Measurements from ENCODE around the gene GALNT12. TPM values are rescaled to one million over a fixed set of nuclear protein-coding genes. Genes with fewer than 3 reads are reported as not detected.

GALNT12 gene
- total RNA-seq, 2 donors from 2014 or later: 69.6 to 145 TPM

- intact Hi-C loops (cut with DNase I): no loop called here
- no peak overlapping the region for H3K9ac ChIP-seq (ENCODE audit: low read depth in 2 of 2, low read length in 2 of 2)
Measured at GRCh38 chr9:98811051-98811650, 3.7 kb downstream of the GALNT12 start.

GRCh38 chr9:98815391-98815951 is 8.0 kb downstream of the GALNT12 start:
- H3K4me3 ChIP-seq: no peak overlapping the region
- no peaks in the 10 kb centered on the region for H3K9me3 ChIP-seq
- H3K4me1 ChIP-seq: no peaks in the 10 kb centered on the region
- no peak overlapping the region for H3K27ac ChIP-seq
- H3K9ac ChIP-seq (ENCODE audit: low read depth in 2 of 2, low read length in 2 of 2): no peak overlapping the region
- intact Hi-C loops (cut with DNase I): no loop called here
- no peaks in the 10 kb centered on the region for H3K27me3 ChIP-seq
- DNase-seq: no peak
- no peaks in the 10 kb centered on the region for H3K36me3 ChIP-seq
- no peak for TF ChIP-seq CTCF (IDR thresholded peaks at IDR 0.05)

More at GRCh38 chr9:98811051-98811650, 3.7 kb downstream of the GALNT12 start:
- H3K9me3 ChIP-seq: no peaks in the 10 kb centered on the region
- H3K4me1 ChIP-seq: peaks cover 11% of the 10 kb centered on the region
- TF ChIP-seq CTCF (IDR thresholded peaks at IDR 0.05): no peak
- no peaks in the 10 kb centered on the region for H3K27me3 ChIP-seq
- no peak for DNase-seq
- H3K4me3 ChIP-seq: no peak overlapping the region
- H3K27ac ChIP-seq: no peak overlapping the region
- H3K36me3 ChIP-seq: no peaks in the 10 kb centered on the region

GRCh38 chr9:98818764-98819163 is 11.3 kb downstream of the GALNT12 start:
- no peak for TF ChIP-seq CTCF (IDR thresholded peaks at IDR 0.05)

GRCh38 chr9:98819231-98819630 is 11.8 kb downstream of the GALNT12 start:
- H3K27me3 ChIP-seq: no peaks in the 10 kb centered on the region
- no peaks in the 10 kb centered on the region for H3K9me3 ChIP-seq
- H3K4me3 ChIP-seq: no peak overlapping the region
- no peak for TF ChIP-seq CTCF (IDR thresholded peaks at IDR 0.05)
- DNase-seq: no peak
- H3K27ac ChIP-seq: no peak overlapping the region
- no peaks in the 10 kb centered on the region for H3K36me3 ChIP-seq
- no peak overlapping the region for H3K9ac ChIP-seq (ENCODE audit: low read depth in 2 of 2, low read length in 2 of 2)
- H3K4me1 ChIP-seq: no peaks in the 10 kb centered on the region
- intact Hi-C loops (cut with DNase I): no loop called here

More at GRCh38 chr9:98818764-98819163, 11.3 kb downstream of the GALNT12 start:
- no peaks in the 10 kb centered on the region for H3K9me3 ChIP-seq
- DNase-seq: no peak
- H3K9ac ChIP-seq (ENCODE audit: low read depth in 2 of 2, low read length in 2 of 2): no peak overlapping the region
- H3K27ac ChIP-seq: no peak overlapping the region
- no peaks in the 10 kb centered on the region for H3K36me3 ChIP-seq
- intact Hi-C loops (cut with DNase I): no loop called here
- H3K27me3 ChIP-seq: no peaks in the 10 kb centered on the region
- no peak overlapping the region for H3K4me3 ChIP-seq
- H3K4me1 ChIP-seq: no peaks in the 10 kb centered on the region

GRCh38 chr9:98821831-98822230 is 14.4 kb downstream of the GALNT12 start:
- Histone ChIP-seq H3K4me1 (no peaks in the 10 kb centered on the region), H3K27ac (no peak overlapping the region), H3K9me3 (no peaks in the 10 kb centered on the region), H3K9ac (ENCODE audit: low read depth in 2 of 2, low read length in 2 of 2) (no peak overlapping the region), H3K4me3 (no peak overlapping the region), H3K27me3 (no peaks in the 10 kb centered on the region), H3K36me3 (no peaks in the 10 kb centered on the region)
- no peak for DNase-seq
- TF ChIP-seq CTCF (IDR thresholded peaks at IDR 0.05): no peak
- intact Hi-C loops (cut with DNase I): no loop called here

Measured in colonic mucosa (tissue), 4 donors.